ENCODE results near the gene ASAP3. TPM values are rescaled to one million over a fixed set of nuclear protein-coding genes. Genes with fewer than 3 reads are reported as not detected.
"Not testable (repeated sequence)": the region's sequence is repeated elsewhere in the genome, so short reads cannot be mapped to it uniquely, and the experiment has no call there.

Gene ASAP3
- total RNA-seq, 6 experiments from 2014 or later: 5.9 to 14.5 (median 12.3) TPM

DNA sequence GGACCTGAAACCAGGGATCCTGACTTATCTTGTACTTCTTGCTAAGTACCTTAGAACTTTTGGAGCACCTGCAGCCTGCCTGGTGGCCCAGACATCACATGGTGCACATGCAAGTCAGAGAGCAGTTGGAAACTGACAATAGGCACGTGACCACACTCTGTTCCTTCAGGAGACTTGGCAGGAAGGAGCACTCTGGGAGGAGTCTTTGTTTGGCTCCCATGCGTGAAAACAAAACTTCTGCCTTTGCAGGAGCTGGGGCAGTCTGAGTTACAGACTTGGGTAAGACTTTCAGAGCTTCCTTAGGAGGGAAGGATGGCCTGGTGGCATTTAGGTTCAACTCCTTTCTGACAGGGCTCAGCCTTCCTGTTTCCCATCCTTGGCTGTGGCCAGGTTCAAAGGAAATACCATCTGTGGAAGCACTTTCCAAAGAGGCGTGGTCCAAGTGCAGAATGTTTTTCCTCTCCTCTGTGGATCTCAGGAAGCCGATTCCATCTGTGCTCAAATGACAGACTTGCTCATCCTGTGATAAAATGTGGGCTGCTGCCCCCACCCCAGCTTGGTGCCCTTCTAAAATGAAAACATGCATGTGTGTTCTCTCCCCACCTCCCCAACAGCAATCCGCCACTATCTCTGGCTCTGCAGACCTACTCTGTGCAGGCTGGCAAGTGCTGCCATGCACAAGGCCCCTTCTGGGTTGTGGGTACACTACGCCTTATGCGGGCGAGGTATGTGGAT, 100.2 kb downstream of the ASAP3 start:
- TF ChIP-seq, protein P1, sequence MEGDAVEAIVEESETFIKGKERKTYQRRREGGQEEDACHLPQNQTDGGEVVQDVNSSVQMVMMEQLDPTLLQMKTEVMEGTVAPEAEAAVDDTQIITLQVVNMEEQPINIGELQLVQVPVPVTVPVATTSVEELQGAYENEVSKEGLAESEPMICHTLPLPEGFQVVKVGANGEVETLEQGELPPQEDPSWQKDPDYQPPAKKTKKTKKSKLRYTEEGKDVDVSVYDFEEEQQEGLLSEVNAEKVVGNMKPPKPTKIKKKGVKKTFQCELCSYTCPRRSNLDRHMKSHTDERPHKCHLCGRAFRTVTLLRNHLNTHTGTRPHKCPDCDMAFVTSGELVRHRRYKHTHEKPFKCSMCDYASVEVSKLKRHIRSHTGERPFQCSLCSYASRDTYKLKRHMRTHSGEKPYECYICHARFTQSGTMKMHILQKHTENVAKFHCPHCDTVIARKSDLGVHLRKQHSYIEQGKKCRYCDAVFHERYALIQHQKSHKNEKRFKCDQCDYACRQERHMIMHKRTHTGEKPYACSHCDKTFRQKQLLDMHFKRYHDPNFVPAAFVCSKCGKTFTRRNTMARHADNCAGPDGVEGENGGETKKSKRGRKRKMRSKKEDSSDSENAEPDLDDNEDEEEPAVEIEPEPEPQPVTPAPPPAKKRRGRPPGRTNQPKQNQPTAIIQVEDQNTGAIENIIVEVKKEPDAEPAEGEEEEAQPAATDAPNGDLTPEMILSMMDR (IDR thresholded peaks at IDR 0.05): no peak
- Mint-ChIP-seq H3K4me1 (ENCODE audit: low read depth) (peaks cover 32% of the 10 kb centered on the region), H3K4me3 (no peak overlapping the region; the same call in 1 of the 2 replicates), H3K9me3 (no peaks in the 10 kb centered on the region), H3K27me3 (ENCODE audit: insufficient read depth) (peaks cover 6% of the 10 kb centered on the region), H3K36me3 (ENCODE audit: low read depth) (peaks cover 5% of the 10 kb centered on the region; the same call in 1 of the 2 replicates), H3K27ac (no peak overlapping the region)
- DNase-seq: no peak

DNA sequence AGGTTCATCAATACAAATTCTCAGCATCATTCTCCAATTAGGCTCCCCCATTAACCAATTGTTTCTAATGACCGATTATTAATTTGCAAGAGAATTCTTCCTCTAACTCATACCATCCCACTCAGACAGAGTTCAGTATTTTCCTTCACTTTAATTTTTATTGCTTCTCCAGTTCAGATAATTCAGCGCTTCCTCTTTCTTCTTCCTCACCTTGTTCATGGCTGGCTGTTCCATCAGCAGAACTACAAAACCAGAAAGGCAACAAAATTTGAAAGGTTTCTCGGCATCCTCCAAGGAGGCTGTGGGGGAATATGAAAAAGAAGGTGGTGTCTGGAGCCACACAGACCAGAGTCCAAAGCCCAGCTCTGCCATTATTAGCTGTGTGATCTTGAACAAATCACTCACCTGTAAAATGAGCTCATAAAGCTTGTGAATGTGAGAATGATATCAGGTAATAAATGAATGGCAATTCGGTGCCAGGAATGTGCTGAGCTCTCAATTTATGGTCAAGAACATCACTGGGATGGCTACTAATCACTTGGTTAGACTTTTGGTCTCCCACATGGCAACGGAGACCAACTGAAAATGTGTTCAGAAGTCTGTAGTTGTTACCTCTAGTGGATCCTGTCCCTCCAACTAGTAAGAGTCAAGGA, 102.6 kb downstream of the ASAP3 start:
- Mint-ChIP-seq H3K9me3 (no peaks in the 10 kb centered on the region), H3K27me3 (ENCODE audit: insufficient read depth) (peaks cover 3% of the 10 kb centered on the region; the same call in 1 of the 2 replicates), H3K27ac (no peak overlapping the region), H3K36me3 (ENCODE audit: low read depth) (peaks cover 5% of the 10 kb centered on the region; the same call in 1 of the 2 replicates), H3K4me1 (ENCODE audit: low read depth) (peaks cover 42% of the 10 kb centered on the region), H3K4me3 (no peak overlapping the region)
- no peak for DNase-seq
- TF ChIP-seq, protein P1 (IDR thresholded peaks at IDR 0.05): no peak

DNA sequence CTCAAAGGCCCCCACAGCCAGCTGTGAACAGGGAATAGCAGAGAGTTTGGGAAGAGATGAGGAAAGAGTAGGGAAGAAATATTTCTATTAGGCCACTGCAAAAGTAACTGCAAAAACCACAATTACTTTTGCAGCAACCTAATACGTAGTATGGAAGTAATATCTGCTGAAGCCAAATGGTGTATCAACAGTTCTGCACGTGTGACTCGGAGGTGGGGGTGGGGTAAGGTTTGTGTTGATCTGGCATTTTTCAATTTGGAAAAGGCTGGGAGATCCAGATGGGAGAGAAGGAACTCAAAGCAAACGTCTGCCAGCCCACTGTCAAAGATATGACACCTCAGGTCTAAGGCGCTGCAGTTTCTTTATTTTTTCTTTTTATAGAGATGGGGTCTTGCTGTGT, 103.3 kb downstream of the ASAP3 start:
- H3K36me3 Mint-ChIP-seq (ENCODE audit: low read depth): peaks cover 5% of the 10 kb centered on the region; the same call in 1 of the 2 replicates
- no peak for DNase-seq
- peaks cover 3% of the 10 kb centered on the region; the same call in 1 of the 2 replicates for H3K27me3 Mint-ChIP-seq (ENCODE audit: insufficient read depth)
- no peaks in the 10 kb centered on the region for H3K9me3 Mint-ChIP-seq
- H3K27ac Mint-ChIP-seq: no peak overlapping the region
- peaks cover 39% of the 10 kb centered on the region for H3K4me1 Mint-ChIP-seq (ENCODE audit: low read depth)
- no peak overlapping the region for H3K4me3 Mint-ChIP-seq
- TF ChIP-seq, protein P1 (IDR thresholded peaks at IDR 0.05): no peak

DNA sequence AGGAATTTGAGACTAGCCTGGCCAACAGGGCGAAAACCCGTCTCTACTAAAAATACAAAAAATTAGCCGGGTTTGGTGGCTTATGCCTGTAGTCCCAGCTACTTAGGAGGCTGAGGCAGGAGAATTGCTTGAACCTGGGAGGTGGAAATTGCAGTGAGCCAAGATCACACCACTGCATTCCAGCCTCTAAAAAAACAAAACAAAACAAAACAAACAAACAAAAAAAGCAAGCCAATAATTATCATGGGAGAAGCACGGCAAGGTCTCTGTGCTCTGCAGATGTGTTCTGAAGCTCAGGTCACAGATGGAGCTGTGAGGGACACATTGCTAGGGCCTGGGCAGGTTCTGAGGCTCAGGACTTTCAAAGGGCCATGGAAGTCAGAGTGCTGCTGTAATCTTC, 103.7 kb downstream of the ASAP3 start:
- H3K4me3 Mint-ChIP-seq; H3K27ac Mint-ChIP-seq; H3K27me3 Mint-ChIP-seq (ENCODE audit: insufficient read depth); DNase-seq; H3K9me3 Mint-ChIP-seq; H3K36me3 Mint-ChIP-seq (ENCODE audit: low read depth): not testable (repeated sequence)
- H3K4me1 Mint-ChIP-seq (ENCODE audit: low read depth): peaks cover 36% of the 10 kb centered on the region

Other genes starting within 250 kb of the ASAP3 start
- gene HNRNPR, start 139.9 kb downstream of the ASAP3 start, total RNA-seq (2021; fragmentation: NEBNext Ultra II Directional; extraction: Animal tissue kit (Norgen Biotek cat#: 25700)): 100 to 1,000 TPM; 115 to 147 (median 144) TPM
- 1 to 10 TPM; 7.3 to 9.9 (median 8.8) TPM for gene ZNF436, start 114.3 kb downstream of the ASAP3 start, total RNA-seq (2021; fragmentation: NEBNext Ultra II Directional; extraction: Animal tissue kit (Norgen Biotek cat#: 25700))
- gene TCEA3, start 59.4 kb downstream of the ASAP3 start, total RNA-seq (2021; fragmentation: NEBNext Ultra II Directional; extraction: Animal tissue kit (Norgen Biotek cat#: 25700)): 1 to 10 TPM; 6.0 to 8.4 (median 7.1) TPM
- gene E2F2, start 47.1 kb upstream of the ASAP3 start, total RNA-seq (2021; fragmentation: NEBNext Ultra II Directional; extraction: Animal tissue kit (Norgen Biotek cat#: 25700)): 1 to 10 TPM in 5 of 6 experiments, under 1 TPM in 1; 0.83 to 2.1 (median 1.9) TPM
- gene ID3, start 75.3 kb upstream of the ASAP3 start, total RNA-seq (2021; fragmentation: NEBNext Ultra II Directional; extraction: Animal tissue kit (Norgen Biotek cat#: 25700)): 100 to 1,000 TPM; 560 to 690 (median 604) TPM
- 1,000 to 10,000 TPM in 3 of 6 experiments, 100 to 1,000 TPM in 3; 866 to 1,109 (median 1,001) TPM for gene RPL11, start 207.6 kb upstream of the ASAP3 start, total RNA-seq (2021; fragmentation: NEBNext Ultra II Directional; extraction: Animal tissue kit (Norgen Biotek cat#: 25700))

Data from HFFc6 (cell line).